ENCODE data around the gene CCDC171.

Gene CCDC171

DNA sequence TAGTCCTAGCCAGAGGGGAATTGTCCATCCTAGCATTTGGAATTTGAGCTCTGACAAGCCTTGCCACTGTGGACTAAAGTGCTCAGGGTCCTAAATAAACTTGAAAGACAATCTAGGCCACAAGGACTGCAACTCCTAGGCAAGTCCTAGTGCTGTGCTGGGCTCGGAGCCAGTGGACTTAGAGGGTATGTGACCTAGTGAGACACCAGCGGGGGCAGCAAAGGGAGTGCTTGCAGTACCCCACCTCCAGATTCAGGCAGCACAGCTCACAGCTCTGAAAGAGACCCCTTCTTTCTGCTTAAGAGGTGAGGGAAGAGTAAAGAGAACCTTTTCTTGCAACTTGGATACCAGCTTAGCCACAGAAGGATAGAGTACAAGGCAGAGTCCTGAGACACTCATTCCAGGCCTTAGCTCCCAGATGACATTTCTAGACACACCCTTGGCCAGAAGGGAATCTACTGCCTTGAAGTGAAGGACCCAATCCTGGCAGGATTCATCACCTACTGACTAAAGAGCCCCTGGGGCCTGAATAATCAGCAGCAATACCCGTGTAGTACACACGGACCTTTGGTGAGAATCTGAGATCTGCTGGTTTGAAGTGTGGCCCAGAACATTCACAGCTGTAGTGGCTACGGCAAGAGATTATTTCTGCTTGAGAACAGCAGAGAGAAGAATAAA lies 164.6 kb downstream of the CCDC171 start:
- H3K4me2 ChIP-seq (ENCODE audit: low read depth, low read length, poor library complexity, severe bottlenecking) = no peak overlapping the region
- H3K4me3 ChIP-seq (ENCODE audit: insufficient read depth, low read length, poor library complexity, severe bottlenecking) = no peak overlapping the region
- no peaks in the 10 kb centered on the region for H3K9me2 ChIP-seq (replicated peaks; ENCODE audit: insufficient read depth, low read length)
- no peak overlapping the region for H3K27ac ChIP-seq (ENCODE audit: low read depth, low read length)
- H2AFZ ChIP-seq (ENCODE audit: low read depth, low read length, severe bottlenecking) = no peak overlapping the region
- H3K36me3 ChIP-seq (ENCODE audit: low read length) = 0 out of 2 replicates have a peak, but pooled peaks cover 5% of the 10 kb centered on the region
- H3K9ac ChIP-seq (ENCODE audit: low read length) = no peak overlapping the region
- H3K79me2 ChIP-seq (ENCODE audit: insufficient read depth, low read length) = no peaks in the 10 kb centered on the region
- H4K20me1 ChIP-seq (ENCODE audit: low read depth, low read length) = no peaks in the 10 kb centered on the region
- H3K9me3 ChIP-seq (ENCODE audit: insufficient read depth, low read length) = no peaks in the 10 kb centered on the region
- no peaks in the 10 kb centered on the region for H3K27me3 ChIP-seq (ENCODE audit: low read length)
- TF ChIP-seq EZH2phosphoT487 (conservative IDR thresholded peaks at IDR 0.05; ENCODE audit: low read length) = no peak
- TF ChIP-seq, protein P1, sequence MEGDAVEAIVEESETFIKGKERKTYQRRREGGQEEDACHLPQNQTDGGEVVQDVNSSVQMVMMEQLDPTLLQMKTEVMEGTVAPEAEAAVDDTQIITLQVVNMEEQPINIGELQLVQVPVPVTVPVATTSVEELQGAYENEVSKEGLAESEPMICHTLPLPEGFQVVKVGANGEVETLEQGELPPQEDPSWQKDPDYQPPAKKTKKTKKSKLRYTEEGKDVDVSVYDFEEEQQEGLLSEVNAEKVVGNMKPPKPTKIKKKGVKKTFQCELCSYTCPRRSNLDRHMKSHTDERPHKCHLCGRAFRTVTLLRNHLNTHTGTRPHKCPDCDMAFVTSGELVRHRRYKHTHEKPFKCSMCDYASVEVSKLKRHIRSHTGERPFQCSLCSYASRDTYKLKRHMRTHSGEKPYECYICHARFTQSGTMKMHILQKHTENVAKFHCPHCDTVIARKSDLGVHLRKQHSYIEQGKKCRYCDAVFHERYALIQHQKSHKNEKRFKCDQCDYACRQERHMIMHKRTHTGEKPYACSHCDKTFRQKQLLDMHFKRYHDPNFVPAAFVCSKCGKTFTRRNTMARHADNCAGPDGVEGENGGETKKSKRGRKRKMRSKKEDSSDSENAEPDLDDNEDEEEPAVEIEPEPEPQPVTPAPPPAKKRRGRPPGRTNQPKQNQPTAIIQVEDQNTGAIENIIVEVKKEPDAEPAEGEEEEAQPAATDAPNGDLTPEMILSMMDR (IDR thresholded peaks at IDR 0.05; ENCODE audit: insufficient read depth, low read length, poor library complexity, severe bottlenecking) = no peak
- no peaks in the 10 kb centered on the region for H3F3A ChIP-seq (ENCODE audit: insufficient read depth)

GRCh38 chr9:15718423-15718822 lies 165.6 kb downstream of the CCDC171 start:
- Histone ChIP-seq H3K79me2 (ENCODE audit: insufficient read depth, low read length) (no peaks in the 10 kb centered on the region), H3K27me3 (ENCODE audit: low read length) (no peaks in the 10 kb centered on the region), H3K9ac (ENCODE audit: low read length) (no peak overlapping the region), H3F3A (ENCODE audit: insufficient read depth) (no peaks in the 10 kb centered on the region), H3K4me2 (ENCODE audit: low read depth, low read length, poor library complexity, severe bottlenecking) (no peak overlapping the region), H3K9me3 (ENCODE audit: insufficient read depth, low read length) (no peaks in the 10 kb centered on the region), H3K36me3 (ENCODE audit: low read length) (0 out of 2 replicates have a peak, but pooled peaks cover 5% of the 10 kb centered on the region), H3K9me2 (replicated peaks; ENCODE audit: insufficient read depth, low read length) (no peaks in the 10 kb centered on the region), H2AFZ (ENCODE audit: low read depth, low read length, severe bottlenecking) (no peak overlapping the region), H3K27ac (ENCODE audit: low read depth, low read length) (no peak overlapping the region), H3K4me3 (ENCODE audit: insufficient read depth, low read length, poor library complexity, severe bottlenecking) (no peak overlapping the region), H4K20me1 (ENCODE audit: low read depth, low read length) (no peaks in the 10 kb centered on the region)
- TF ChIP-seq EZH2phosphoT487 (conservative IDR thresholded peaks at IDR 0.05; ENCODE audit: low read length) = no peak
- TF ChIP-seq, protein P1 (IDR thresholded peaks at IDR 0.05; ENCODE audit: insufficient read depth, low read length, poor library complexity, severe bottlenecking) = no peak

DNA sequence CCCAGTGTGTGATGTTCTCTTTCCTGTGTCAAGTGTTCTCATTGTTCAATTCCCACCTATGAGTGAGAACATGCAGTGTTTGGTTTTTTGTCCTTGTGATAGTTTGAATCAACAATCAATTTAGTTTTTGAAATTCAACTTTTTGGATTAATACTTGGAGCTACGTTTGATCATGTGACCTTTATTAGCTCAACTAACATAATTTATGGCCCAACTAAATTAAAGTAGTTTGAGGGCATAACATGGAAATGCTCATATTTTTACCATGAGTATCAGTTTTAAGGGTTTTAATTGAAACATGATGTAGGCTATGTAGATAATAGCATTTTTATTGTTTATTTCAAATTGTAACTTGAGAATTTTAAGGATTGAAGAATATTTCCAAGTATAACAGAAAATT lies 168.0 kb downstream of the CCDC171 start:
- H3K79me2 ChIP-seq (ENCODE audit: insufficient read depth, low read length) = no peaks in the 10 kb centered on the region
- no peak overlapping the region for H3K9ac ChIP-seq (ENCODE audit: low read length)
- H3K36me3 ChIP-seq (ENCODE audit: low read length) = no peaks in the 10 kb centered on the region
- no peak overlapping the region for H2AFZ ChIP-seq (ENCODE audit: low read depth, low read length, severe bottlenecking)
- H4K20me1 ChIP-seq (ENCODE audit: low read depth, low read length) = no peaks in the 10 kb centered on the region
- no peaks in the 10 kb centered on the region for H3K9me2 ChIP-seq (replicated peaks; ENCODE audit: insufficient read depth, low read length)
- TF ChIP-seq EZH2phosphoT487 (conservative IDR thresholded peaks at IDR 0.05; ENCODE audit: low read length) = no peak
- TF ChIP-seq, protein P1 (IDR thresholded peaks at IDR 0.05; ENCODE audit: insufficient read depth, low read length, poor library complexity, severe bottlenecking) = no peak
- no peaks in the 10 kb centered on the region for H3K27me3 ChIP-seq (ENCODE audit: low read length)
- H3F3A ChIP-seq (ENCODE audit: insufficient read depth) = no peaks in the 10 kb centered on the region
- H3K4me3 ChIP-seq (ENCODE audit: insufficient read depth, low read length, poor library complexity, severe bottlenecking) = no peak overlapping the region
- H3K9me3 ChIP-seq (ENCODE audit: insufficient read depth, low read length) = no peaks in the 10 kb centered on the region
- no peak overlapping the region for H3K27ac ChIP-seq (ENCODE audit: low read depth, low read length)
- H3K4me2 ChIP-seq (ENCODE audit: low read depth, low read length, poor library complexity, severe bottlenecking) = no peak overlapping the region

All from SU-DHL-6 (cell line).